HG02642 (cell line): ENCODE data around the gene ATCAY.
"Not testable (repeated sequence)": the region's sequence is repeated elsewhere in the genome, so short reads cannot be mapped to it uniquely, and the experiment has no call there.

Experiments
- ATAC-seq: cut with Tn5 transposase; IDR thresholded peaks from one replicate; pipeline ENCODE4 v1.9.1; 2021; ENCODE audit warnings: mild to moderate bottlenecking; ENCODE audit not compliant: unreplicated experiment, poor library complexity

Gene ATCAY

GRCh38 chr19:3944018-3944721, 63.7 kb downstream of the ATCAY start:
- no peak for ATAC-seq

- no peak for ATAC-seq
These were observed 65.4 kb downstream of the ATCAY start for GRCh38 chr19:3945838-3946237.

DNA sequence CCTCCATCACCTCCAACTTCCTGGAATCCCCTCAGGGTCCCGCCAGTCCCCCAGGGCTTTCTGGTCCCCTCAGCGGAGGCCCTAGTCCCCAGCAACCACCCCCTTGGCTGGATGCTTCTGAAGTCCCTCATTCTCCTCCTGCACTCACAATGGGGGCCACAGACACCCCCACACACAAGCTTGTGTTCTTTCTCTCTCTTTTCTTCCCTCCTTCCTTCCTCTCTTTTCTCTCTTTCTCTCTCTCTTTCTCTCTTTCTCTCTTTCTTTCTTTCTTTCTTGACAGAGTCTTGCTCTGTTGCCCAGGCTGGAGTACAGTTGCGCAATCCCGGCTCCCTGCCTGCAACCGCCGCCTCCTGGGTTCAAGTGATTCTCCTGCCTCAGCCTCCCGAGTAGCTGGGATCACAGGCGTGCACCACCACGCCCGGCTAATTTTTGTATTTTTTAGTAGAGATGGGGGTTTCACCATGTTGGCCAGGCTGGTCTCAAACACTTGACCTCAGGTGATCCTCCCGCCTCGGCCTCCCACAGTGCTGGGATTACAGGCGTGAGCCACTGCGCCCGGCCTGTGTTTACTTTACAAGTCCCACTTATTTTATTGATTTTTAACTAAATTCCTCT, 66.9 kb downstream of the ATCAY start:
- ATAC-seq = not testable (repeated sequence)

GRCh38 chr19:3949294-3949693, 68.8 kb downstream of the ATCAY start:
- ATAC-seq = no peak

DNA sequence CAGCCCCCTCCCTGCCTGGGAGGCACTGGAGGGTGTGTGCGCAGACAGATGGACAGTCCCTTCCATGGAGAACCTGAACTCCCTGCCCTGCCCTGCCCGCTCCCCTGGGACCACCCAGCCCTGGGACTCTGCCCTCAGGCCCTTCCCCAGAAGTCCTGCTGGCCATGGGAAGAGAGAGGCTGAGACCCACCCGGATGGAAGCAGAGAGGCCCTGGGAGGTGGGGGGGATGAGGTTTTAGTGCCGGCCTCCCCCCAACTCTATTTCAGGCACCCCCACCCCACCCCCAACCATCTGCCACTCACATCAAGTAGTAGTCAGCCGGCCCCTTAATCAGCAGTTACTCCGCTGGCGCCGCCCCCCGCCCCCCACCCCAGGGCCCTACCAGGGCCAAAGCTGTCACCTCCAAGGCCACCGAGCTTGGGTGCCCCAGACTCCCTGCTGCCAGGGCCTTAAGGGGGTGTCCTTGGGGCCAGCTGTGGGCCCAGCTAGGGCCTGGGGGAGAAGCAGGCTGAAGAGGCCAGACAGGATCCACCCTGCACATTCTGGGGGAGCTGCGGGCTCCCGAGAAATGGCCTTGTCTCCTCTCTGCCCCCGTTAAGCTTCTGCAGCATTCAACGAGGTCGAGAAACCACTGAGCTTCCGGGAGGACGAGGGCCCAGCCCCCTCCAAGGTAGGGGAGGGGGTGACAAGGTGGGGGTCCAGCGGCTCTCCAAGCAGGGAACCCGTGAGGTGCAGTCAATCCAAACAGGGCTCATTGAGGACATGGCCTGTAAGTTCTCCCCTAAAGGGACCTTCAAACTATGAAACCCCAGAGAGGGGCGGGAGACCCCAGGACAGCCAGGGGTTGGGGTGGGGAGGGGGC, 69.7 kb downstream of the ATCAY start:
- no peak for ATAC-seq

DNA sequence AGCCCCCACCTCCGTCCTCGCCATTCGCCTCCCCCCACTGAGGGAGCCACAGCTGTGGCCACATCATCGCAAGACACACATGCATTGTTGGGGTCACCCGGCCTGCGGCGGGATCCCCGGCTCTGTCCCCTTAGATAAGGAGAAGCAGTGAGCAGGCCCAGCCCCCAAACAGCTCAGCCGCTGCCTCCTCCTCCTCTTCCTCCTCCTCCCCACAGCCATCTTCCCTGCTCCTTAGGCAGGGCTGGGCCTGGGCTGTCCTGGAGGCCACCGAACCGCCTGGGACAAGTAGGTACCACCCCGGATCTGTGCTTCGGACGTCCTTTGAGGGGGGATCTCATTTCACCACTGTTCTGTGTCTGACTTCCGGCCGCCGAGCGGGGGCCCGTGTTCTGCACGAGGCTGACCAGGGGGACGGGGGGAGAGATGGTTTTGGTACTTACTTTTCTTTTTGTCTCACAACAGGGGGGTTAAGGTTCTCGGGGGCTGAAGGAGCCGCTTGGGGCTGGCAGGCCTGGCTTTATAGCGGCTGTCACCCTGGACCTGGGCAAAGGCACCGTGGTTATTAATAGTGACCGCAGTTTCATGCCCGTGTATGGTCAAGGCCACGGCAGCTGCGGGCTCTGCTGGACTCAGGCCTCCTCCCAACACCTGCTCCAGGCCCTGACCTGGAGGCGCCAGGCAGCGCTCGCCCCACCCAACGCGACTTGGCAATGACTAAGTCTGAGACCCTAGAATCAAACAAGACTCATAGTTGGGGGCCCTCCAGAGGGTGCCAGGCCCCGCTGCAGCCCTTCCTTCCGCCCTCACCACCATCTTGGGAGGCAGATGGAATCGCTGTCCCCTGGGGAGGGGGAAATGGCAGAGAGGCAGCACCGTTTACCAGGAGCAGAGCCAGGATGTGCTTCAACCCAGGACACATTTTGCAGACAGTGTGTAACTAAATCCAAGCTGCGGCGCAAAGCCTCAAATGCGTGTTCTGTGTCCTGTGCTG, 70.7 kb downstream of the ATCAY start:
- ATAC-seq = no peak

DNA sequence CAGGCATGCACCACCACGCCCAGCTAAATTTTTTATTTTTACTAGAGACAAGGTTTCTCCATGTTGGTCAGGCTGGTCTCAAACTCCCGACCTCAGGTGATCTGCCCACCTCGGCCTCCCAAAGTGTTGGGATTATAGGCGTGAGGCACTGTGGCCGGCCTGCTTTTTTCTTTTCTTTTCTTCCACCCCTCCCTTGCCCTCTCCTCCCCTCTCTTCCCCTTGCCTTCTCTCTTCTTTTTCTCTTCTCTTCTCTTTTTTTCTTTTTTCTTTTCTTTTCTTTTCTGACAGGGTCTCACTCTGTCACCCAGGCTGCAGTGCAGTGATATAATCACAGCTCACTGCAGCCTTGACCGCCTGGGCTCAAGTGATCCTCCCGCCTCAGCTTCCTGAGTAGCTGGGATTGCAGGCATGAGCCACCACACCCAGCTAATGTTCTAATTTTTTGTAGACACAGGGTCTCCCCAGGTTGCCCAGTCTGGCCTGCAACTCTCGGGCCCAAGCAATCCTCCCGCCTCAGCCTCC, 72.3 kb downstream of the ATCAY start:
- not testable (repeated sequence) for ATAC-seq

DNA sequence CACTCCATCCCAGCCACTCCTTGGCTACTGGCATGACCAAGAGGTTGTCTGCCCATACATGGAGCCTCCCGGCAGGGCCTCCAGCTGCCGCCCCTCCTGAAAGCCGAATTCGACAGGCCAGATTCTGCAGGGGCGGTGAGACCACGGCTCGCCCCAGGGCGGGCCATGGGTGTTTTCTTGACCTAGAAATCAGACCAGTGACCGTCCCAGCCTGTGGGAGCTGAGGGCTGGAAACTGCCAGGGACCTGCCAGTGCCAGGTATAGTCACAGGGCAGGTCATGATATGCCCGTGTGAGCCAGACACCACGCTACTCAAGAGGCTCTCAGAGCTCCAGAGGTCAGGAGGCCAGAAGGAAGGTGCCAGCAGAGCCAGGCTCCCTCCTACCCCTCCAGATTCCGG, 73.6 kb downstream of the ATCAY start:
- ATAC-seq = no peak

- ATAC-seq = not testable (repeated sequence)
These were observed 74.8 kb downstream of the ATCAY start for GRCh38 chr19:3955276-3955675.

- no peak for ATAC-seq
These were observed 75.2 kb downstream of the ATCAY start for GRCh38 chr19:3955688-3956087.

DNA sequence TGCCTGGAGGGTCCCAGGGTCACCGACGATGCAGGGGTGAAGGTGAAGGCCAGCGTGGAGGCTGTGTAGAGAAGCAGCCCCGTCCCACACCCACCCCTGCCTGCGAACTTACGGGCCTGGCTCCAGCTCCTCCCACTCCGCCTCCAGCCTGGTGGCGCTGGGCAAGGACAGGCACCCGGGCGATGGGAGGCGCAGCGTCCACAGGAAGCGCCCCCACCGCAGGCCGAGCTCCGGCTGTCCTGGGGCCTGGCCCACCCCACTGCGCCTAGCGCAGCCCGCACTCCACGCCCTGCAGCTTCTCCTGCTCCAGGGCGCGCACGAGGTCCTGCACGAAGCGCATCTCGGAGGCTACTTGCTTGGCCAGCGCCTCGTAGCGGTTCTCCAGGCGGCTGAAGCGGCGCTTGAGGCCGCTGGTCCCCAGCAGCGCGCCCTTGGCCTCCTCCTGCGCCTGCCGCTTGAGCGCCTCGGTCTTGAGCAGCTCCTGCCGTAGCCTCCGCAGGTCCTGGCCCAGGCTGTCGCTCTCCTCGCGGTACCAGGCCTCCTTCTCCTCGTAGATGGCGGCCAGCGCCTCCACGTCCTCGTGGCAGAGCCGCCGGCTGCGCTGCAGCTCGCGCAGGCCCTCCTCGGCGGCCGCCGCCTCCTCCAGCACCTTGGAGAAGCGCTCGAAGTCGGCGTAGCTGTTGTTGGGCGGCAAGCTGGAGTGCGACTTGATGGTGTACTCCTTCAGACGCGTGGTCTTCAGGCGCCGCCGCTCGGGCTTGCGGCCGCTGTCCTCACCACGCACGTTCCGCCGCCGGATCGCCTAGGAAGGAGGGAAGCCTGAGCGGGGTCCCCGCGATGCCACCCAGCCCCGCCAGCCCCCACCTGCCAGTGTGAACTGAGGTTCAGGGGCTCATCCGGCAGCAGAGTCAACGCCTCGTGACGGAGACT, 78.6 kb downstream of the ATCAY start:
- no peak for ATAC-seq

GRCh38 chr19:3959766-3960131, 79.3 kb downstream of the ATCAY start:
- no peak for ATAC-seq

- ATAC-seq = no peak
These were observed 80.5 kb downstream of the ATCAY start for GRCh38 chr19:3961007-3961406.

DNA sequence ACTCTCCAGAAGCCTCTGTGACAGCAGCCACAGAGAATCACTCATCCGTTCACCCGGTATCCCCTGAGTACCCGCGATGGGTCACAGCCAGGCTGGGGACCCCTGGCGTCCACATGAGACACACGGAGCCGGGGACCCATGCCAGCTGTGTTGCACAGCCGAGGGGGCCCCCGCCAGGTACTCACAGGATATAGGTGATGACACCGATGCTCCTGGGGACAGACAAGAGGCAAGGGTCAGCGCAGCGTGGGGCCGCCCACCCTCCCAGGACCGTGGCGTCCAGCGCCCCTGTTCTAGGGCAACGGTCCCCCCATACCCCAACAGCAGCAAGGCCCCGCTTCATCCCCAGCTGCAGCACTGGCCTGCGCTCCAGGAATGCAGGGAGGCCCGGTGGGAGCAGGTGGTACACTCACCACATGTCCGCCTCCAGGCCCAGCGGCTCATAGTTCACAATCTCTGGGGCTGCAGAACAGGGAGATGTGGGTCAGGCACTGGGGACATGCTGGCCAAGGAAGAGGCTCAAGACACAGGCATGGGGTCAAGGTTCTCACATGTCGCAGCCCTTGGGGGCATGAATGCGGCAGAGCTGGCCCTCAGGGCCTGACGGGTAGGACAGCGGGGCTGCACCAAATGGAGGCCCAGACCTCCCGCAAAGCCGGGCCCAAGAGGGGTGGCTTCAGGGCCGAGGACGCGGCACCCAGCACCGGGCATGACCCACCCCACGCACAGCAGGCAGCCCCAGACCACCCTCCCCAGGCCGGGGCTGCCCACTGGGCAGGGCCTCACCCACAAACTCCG, 83.2 kb downstream of the ATCAY start:
- no peak for ATAC-seq

GRCh38 chr19:3964256-3965194, 84.0 kb downstream of the ATCAY start:
- ATAC-seq = no peak

DNA sequence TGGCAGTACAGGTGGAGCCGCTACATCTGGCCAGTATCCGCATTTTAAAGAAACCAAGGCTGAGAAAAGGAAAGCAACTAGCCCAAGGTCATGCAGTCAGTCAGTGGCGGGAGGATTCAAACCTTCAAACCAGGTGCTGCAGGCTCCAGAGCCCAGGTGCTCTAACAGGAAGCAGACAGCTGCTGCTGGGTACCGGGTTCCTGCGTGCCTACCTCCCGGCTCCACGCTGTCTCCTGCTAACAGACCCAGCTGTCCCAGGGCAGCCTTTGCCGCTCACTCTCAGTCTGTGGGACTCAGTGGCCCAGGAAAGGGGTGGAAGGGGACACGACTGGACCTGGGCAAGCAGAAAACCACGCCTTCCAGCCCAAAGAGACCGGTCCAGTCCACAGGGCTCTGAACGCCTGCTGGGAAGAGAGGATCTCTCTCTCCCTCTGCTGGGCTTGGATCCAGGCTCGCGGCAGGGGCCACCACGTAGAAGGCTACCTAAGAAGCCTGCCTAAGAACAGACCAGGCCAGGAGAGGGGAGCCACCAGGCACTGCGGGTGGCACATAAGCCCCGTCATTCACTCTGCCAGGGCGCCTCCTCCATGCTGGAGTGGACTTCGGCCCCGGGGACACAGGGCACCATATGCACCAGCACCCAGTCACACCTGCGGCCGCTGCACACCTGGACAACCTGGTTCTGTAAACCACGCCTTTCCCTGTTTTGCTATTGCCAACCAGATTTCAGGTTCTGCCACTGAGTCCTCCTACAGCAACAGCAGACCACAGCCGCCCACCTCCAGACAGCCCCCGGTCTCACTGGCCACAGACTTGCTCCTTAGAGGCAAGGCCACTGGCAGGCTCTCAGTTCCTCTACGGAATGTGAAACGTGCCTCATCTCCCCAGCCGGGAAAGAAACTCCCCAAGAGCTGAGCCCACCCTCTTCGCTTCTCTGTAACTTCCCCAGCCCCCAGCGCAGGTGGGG, 85.8 kb downstream of the ATCAY start:
- ATAC-seq = no peak
